ENCODE data around the gene FGFR3. TPM values are rescaled to one million over a fixed set of nuclear protein-coding genes. Genes with fewer than 3 reads are reported as not detected.
"Not testable (repeated sequence)": the region's sequence is repeated elsewhere in the genome, so short reads cannot be mapped to it uniquely, and the experiment has no call there.

FGFR3 gene
- total RNA-seq, 1 donor from 2014 or later, result 30.9 TPM

DNA sequence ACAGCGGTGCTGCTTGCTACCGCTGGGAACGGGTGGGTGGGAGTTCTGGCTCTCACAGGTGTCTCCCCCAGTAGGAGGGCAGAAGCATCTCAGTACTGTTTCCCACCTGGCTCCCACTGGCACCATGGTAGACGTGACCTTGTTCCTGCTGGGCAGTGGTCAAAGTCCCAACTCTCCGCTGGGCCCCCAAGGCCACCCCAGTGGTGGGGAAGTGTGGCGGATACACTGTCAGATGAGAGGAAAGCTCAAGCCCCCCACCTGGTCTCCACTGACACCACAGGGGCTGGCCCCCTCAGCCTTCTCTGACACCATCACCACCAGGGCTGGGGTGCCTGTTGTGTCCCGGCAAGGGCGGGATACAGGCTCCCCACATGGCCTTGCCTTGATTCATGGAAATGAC is 38.2 kb downstream of the FGFR3 start:
- Mint-ChIP-seq H3K9me3 (peaks cover 7% of the 10 kb centered on the region), H3K27ac (no peak overlapping the region), H3K27me3 (ENCODE audit: low read depth) (no peaks in the 10 kb centered on the region), H3K4me1 (no peaks in the 10 kb centered on the region), H3K4me3 (no peak overlapping the region), H3K36me3 (peaks cover 43% of the 10 kb centered on the region)
- DNase-seq (ENCODE audit: low spot score in 2 of 2, unreplicated experiment in 2 of 2), result no peak
- TF ChIP-seq, protein P1, sequence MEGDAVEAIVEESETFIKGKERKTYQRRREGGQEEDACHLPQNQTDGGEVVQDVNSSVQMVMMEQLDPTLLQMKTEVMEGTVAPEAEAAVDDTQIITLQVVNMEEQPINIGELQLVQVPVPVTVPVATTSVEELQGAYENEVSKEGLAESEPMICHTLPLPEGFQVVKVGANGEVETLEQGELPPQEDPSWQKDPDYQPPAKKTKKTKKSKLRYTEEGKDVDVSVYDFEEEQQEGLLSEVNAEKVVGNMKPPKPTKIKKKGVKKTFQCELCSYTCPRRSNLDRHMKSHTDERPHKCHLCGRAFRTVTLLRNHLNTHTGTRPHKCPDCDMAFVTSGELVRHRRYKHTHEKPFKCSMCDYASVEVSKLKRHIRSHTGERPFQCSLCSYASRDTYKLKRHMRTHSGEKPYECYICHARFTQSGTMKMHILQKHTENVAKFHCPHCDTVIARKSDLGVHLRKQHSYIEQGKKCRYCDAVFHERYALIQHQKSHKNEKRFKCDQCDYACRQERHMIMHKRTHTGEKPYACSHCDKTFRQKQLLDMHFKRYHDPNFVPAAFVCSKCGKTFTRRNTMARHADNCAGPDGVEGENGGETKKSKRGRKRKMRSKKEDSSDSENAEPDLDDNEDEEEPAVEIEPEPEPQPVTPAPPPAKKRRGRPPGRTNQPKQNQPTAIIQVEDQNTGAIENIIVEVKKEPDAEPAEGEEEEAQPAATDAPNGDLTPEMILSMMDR (IDR thresholded peaks at IDR 0.05; ENCODE audit: unreplicated experiment), result no peak

DNA sequence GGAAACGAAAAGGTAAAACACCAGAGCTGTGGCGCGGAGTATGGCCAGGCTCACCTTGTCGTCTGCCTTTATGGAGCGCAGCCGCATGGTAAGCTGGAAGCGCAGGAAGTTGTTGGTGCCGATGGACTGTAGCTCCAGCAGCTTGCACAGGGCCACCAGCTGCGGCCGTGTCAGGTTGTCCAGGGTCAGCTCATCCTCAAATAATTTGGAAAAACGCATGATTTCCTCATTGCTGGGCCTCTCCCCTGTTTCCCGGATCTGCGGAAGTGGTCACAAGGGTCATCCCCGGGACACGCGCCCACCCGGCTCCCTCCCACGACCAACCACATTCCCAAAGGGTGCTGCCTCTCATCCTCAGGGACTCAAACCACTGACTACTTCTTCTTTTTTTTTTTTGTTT is 39.6 kb downstream of the FGFR3 start:
- no peaks in the 10 kb centered on the region for H3K27me3 Mint-ChIP-seq (ENCODE audit: low read depth)

DNA sequence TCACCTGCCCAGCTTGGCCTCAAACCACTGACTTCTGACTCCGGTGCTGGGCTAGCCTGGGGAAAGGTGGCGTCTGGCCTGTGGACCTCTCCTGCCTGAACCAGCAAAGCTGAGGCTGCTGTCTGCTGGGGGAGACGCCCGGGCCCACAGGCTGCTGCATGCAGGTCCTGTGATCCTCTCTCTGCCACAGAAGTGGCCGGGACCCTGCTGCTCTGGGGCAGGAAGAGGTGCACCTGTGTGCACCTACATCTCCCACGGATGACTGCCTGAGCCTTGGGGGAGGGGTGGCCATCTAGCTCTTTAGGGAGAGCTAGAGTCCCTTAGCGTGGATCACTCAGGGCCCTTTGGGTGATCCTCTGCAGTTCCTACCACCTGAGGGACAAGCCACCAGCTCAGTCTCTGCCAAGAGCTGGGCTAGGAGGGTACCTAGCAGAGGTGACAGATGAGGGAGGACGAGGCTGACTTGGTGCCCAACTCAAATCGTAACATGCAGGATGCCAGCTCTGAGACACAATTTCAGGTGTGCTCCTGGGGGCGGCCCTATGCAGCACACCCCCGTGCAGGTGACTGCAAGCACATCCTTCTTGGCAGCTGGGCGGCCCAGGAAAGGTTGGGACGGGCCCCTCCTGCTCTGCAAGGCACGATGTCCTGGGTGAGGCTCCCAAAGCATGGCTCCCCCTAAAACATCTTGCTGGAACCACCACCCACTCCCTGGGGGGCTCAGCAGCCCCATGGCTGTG is 40.4 kb downstream of the FGFR3 start:
- Mint-ChIP-seq H3K9me3 (peaks cover 7% of the 10 kb centered on the region), H3K36me3 (peaks cover 41% of the 10 kb centered on the region), H3K27me3 (ENCODE audit: low read depth) (no peaks in the 10 kb centered on the region), H3K4me1 (no peaks in the 10 kb centered on the region), H3K27ac (no peak overlapping the region), H3K4me3 (no peak overlapping the region)
- TF ChIP-seq, protein P1 (IDR thresholded peaks at IDR 0.05; ENCODE audit: unreplicated experiment), result no peak
- no peak for DNase-seq (ENCODE audit: low spot score in 2 of 2, unreplicated experiment in 2 of 2)

More for the DNA sequence above, 39.6 kb downstream of the FGFR3 start:
- Mint-ChIP-seq H3K4me3 (no peak overlapping the region), H3K36me3 (peaks cover 41% of the 10 kb centered on the region), H3K4me1 (no peaks in the 10 kb centered on the region), H3K9me3 (peaks cover 7% of the 10 kb centered on the region), H3K27ac (no peak overlapping the region)
- no peak for DNase-seq (ENCODE audit: low spot score in 2 of 2, unreplicated experiment in 2 of 2)
- TF ChIP-seq, protein P1 (IDR thresholded peaks at IDR 0.05; ENCODE audit: unreplicated experiment), result no peak

- no peaks in the 10 kb centered on the region for H3K27me3 Mint-ChIP-seq (ENCODE audit: low read depth)
- no peaks in the 10 kb centered on the region for H3K4me1 Mint-ChIP-seq
- peaks cover 45% of the 10 kb centered on the region for H3K36me3 Mint-ChIP-seq
- no peak overlapping the region for H3K27ac Mint-ChIP-seq
- no peak for DNase-seq (ENCODE audit: low spot score in 2 of 2, unreplicated experiment in 2 of 2)
- no peak overlapping the region for H3K4me3 Mint-ChIP-seq
- TF ChIP-seq, protein P1 (IDR thresholded peaks at IDR 0.05; ENCODE audit: unreplicated experiment), result no peak
- peaks cover 7% of the 10 kb centered on the region for H3K9me3 Mint-ChIP-seq
These were observed 41.1 kb downstream of the FGFR3 start for GRCh38 chr4:1834047-1834775.

GRCh38 chr4:1835836-1836235 is 42.7 kb downstream of the FGFR3 start:
- not testable (repeated sequence) for H3K4me1 Mint-ChIP-seq; H3K27me3 Mint-ChIP-seq (ENCODE audit: low read depth); H3K9me3 Mint-ChIP-seq; DNase-seq (ENCODE audit: low spot score in 2 of 2, unreplicated experiment in 2 of 2); H3K27ac Mint-ChIP-seq; H3K4me3 Mint-ChIP-seq
- H3K36me3 Mint-ChIP-seq, result peaks cover 33% of the 10 kb centered on the region

DNA sequence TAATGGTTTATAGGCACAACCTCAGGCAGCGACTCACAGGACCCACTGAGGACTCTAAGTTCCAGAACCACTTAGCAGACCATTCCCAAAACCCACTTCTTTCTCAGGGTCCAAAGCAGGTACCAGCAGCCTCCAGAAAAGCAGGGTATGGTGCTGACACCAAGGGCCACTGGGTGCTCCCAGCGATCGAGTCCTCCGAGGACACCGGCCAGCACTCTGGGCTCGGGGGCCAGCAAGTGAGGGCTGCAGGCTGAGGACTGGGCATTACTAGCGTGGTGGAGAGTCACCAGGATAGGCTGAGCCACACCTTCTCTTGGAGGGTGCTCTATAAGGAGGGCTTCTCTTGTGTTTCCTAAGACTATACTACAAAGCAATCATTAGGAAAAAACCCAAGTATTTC is 43.6 kb downstream of the FGFR3 start:
- DNase-seq (ENCODE audit: low spot score in 2 of 2, unreplicated experiment in 2 of 2), result no peak
- TF ChIP-seq, protein P1 (IDR thresholded peaks at IDR 0.05; ENCODE audit: unreplicated experiment), result no peak
- Mint-ChIP-seq H3K4me1 (no peaks in the 10 kb centered on the region), H3K9me3 (no peaks in the 10 kb centered on the region), H3K27ac (no peak overlapping the region), H3K4me3 (no peak overlapping the region), H3K36me3 (peaks cover 28% of the 10 kb centered on the region), H3K27me3 (ENCODE audit: low read depth) (no peaks in the 10 kb centered on the region)
